Cortex of kidney (tissue), 1 donor: ENCODE results near the gene SLC4A8.
"Not testable (repeated sequence)": the region's sequence is repeated elsewhere in the genome, so short reads cannot be mapped to it uniquely, and the experiment has no call there.

Source experiments
- DNase-seq: peaks from one replicate; lab custom pipeline; 2025; lab: John Stamatoyannopoulos, UW

Gene SLC4A8

DNA sequence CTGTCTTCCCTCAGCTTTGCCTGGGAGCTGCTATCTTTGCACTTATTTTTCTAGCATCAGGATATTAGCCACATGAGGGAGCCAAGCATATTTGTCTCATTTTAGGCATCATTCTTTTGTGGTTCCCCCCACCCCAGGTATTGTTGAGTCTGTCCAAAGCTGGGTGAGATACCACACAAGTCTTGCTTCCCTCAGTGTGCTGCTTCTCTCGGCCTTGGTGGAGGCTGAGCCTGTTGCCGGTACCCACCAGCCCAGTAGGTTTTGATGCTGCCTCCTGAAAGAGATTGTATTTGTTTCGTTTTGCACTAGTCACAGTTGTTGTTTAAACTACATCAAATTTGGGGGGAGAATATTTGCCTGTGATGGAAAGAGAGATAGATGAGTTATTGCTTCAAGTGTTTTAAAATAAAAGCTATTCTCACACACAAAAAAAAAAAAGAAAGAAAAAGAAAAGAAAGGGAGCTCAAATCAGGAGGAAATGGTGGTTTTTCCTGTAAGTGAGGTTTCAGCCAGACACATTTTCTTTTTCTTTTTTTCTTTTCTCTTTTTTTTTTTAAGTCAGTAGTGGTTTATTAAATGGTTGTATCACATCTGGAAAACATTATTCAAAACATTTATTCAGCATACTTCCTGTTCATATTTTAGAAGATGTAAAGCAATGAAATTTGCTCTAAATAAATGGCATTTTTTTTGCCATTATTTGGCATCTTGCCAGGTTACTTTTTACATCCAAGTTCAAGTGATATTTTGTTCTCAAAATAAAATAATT is 58.5 kb downstream of the SLC4A8 start:
- no peak for DNase-seq

DNA sequence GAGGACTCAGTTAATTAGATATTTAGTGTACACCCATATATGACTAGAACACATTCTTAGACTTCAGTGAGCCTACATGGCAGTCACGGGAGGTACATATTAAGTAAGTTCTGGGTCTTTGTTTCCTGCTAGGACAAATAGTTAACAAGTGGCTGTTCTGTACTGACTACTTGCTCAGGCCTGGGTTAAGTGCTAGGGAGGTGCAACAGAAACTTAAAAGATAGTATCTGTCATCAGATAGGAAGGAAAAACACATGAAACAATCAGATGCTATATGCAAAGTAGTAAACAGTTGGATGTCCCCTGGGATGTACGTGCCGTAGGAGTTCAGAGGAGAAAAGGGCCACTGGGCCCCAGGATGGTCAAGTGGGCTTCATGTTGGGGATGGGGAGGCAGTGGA is 59.5 kb downstream of the SLC4A8 start:
- DNase-seq: no peak

DNA sequence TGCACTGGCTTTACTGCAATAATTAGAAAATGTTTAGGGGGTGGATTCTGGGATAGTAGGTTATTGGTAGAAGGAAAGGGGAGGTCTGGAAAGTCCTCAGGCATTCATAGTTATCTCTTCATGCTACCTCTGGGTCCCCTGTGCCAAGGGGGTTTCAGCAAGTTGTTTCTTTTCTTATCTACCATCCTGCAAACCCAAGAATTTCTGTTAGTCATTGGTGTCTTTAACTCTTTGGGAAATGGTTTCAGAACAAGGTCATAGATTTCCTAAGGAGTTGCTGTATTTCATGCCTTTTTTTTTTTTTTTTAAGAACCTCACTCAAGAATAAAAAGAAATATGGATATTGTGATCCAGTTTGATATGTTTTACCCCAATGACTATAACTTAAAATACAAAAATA is 63.6 kb downstream of the SLC4A8 start:
- no peak for DNase-seq

GRCh38 chr12:51493281-51493680 is 68.7 kb downstream of the SLC4A8 start:
- DNase-seq: no peak

DNA sequence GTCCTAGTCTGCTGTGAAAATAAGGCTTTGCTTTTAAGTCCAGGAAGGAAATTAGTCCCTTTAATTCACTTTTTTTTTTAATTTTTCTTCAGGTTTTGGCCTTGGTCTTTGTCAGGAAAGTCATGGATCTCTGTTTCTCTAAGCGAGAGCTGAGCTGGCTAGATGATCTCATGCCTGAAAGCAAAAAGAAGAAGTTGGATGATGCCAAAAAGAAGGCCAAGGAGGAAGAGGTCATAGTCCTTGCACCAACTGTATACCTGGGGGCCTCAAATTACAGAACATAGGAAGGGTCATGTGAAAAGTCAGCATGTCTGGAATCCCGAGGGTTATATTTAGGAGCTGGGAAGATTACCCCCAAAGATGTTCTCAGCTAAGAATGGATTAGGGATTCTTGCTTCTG is 72.3 kb downstream of the SLC4A8 start:
- DNase-seq: no peak

GRCh38 chr12:51504851-51505250 is 80.2 kb downstream of the SLC4A8 start:
- no peak for DNase-seq

- DNase-seq: no peak
These were observed 80.9 kb downstream of the SLC4A8 start for GRCh38 chr12:51505360-51506105.

GRCh38 chr12:51507178-51507577 is 82.5 kb downstream of the SLC4A8 start:
- DNase-seq: no peak

DNA sequence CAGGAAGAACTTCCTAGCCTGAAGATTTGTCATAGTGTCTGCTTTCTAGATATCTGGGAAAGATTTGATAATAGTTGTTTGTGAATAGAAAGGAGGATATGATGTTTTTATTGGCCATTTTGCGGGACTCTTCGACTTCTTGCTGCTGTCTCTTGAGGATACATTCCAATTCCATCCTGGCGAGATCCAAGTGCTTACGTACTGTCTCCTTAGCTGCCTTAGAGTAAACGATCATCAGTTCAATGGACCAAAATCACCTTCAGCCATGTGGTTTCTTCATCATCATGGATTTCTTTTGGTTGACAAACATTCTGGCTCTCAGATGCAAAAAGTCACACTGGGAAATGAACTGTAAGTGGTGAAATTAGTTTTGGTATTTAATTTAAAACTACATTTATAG is 83.7 kb downstream of the SLC4A8 start:
- no peak for DNase-seq

DNA sequence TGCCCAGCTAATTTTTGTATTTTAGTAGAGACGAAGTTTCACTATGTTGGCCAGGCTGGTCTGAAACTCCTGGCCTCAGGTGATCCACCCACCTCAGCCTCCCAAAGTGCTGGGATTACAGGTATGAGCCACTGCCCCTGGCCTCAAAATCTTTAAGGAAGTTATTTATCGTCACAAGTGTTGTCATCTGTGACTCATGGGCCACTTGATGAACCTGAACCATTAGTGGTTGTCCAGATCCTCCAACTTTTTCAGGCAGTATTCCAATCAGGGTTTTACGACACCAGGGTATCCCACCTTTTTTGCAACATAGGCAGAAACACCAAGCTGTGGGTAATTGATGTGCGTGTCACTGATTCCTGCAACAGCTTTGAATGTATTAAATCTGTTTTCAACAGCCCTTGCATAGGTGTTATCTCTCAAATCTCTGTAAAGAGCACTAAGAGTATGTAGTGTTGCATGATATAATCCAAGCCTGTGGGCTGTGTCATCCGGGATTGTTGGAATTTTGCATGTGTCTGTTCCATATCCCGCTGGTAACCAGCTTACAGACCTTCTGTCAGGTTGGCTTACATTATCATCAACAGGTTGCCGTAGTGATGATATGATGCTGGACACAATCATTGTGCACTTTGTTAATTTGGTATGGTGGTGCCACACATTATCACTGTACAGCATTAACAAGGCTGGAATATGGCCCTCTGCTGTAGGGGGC is 87.1 kb downstream of the SLC4A8 start:
- DNase-seq: no peak

DNA sequence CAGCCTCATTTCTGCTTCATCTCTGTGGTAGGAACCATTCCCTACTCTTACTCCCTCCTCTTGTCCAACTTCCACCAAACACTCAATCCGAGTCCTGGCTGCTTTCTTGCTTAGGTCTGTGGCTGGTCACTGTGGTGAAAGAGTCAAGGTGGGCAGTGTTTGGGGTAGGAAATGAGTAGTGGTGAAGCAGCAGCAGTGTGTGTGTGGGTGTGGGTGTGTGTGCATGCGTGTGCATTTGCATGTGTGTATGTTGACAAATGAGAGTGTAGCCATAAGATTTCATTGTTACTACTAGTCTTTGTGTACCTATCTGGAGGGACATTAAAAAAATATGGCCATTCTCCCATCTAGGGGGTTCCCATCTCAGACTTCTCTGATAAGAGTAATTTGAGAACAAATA is 87.8 kb downstream of the SLC4A8 start:
- no peak for DNase-seq

DNA sequence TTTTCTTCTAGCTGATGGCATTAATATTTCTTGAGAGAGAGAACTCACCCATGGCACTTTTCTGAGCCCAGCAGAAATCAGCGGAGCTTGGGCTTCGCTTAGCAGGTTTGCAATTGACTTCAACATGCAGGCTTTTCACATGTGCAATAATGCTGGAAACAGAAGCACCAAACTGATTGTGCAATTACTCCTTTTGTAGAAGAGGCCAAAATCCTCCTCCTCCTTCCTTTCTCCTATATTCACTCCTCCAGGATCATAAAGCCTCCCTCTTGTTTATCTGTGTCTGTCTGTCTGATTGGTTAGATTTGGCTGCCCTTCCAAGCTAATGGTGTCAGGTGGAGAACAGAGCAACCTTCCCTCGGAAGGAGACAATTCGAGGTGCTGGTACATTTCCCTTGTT is 90.4 kb downstream of the SLC4A8 start:
- DNase-seq: not testable (repeated sequence)

DNA sequence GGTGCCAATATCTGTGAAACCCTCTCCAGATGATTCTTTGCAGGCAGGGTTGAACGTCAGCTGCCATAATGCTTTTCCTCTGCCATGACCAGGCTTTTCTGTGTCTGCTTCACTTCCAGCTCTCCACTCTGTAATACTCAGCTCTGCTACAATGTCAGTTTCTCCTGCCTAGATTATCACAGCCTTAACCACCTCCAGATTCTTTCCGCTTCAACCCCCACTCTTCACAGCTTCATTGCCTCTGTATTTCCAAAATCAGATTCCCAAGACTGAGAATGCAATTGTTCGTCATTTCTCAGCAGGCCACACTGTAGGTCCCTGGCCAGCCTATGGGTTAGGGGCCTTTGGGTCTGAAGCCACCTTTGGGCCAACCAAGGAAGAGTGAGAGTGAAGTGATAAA is 92.7 kb downstream of the SLC4A8 start:
- no peak for DNase-seq

DNA sequence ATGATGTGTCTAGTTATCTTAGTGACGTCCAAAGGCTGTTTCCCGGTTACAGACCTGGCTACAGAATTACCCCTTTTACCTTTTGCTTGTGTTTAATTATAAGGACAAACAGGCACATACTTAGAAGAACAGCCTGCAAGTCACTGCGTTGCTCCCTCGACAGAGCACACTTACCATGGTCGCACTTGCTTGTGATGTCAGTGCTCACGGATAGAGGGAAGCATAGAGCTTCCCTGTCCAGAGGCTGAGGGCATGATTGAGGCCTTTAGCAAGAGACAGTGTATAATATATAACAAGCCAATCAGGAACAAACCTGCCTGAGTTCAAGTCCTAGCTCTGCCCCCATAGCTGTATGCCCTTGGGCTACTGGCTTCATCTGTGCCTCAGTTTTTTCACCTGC is 93.2 kb downstream of the SLC4A8 start:
- DNase-seq: no peak

DNA sequence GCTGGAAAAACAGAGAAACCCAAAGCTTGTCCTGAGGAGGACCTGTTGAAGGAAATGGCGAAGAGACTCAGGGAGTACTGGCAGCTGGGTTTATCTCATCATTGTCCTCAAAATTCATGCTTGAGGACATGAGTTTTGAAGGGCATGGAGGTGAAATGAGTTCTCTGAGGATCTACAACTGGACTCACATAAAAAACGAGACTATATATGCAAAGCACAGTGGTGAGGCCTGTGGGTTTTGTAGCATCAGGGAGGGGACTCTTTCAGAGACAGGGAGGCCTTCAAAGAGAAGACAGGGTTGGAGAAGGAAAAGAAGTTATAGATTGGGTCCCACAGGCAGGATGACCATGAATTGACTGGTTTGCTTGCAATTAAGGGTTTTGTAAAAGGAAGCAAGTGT is 95.1 kb downstream of the SLC4A8 start:
- no peak for DNase-seq

DNA sequence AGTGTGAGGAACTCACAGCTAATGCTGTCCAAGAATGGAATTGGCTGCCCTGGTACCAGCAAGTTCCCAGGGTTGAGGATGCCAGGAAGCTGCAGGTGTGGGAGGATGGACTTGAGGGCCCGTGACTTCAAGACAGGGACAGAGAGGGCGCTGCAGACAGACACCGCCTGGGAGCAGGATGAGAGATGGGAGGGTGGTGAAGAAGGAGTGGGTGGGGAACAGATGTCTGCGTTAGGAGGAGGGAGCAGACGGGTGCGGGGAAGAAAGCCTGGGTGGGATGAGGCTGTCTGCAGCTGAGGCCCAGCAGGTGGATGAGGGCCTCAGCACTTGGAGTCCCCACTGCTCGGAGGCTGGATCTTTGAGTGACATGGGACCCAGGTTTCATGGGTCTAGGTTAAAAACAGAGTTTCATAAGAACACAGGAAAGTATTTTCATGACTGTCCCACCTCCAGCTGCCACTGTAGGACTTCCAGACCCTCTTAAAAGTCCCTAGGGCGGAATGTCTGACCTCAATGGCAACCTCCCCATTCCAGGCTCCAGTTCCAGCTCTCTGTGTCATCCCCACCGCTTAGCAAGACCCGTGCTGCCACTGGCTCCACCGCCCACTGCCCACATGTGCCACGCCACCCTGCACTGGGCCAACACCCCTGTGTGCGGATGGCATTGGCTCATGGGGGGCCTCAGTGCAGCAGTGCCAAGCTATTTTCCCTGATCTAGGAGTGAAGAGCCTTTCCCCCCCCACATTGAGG is 96.1 kb downstream of the SLC4A8 start:
- DNase-seq: no peak

DNA sequence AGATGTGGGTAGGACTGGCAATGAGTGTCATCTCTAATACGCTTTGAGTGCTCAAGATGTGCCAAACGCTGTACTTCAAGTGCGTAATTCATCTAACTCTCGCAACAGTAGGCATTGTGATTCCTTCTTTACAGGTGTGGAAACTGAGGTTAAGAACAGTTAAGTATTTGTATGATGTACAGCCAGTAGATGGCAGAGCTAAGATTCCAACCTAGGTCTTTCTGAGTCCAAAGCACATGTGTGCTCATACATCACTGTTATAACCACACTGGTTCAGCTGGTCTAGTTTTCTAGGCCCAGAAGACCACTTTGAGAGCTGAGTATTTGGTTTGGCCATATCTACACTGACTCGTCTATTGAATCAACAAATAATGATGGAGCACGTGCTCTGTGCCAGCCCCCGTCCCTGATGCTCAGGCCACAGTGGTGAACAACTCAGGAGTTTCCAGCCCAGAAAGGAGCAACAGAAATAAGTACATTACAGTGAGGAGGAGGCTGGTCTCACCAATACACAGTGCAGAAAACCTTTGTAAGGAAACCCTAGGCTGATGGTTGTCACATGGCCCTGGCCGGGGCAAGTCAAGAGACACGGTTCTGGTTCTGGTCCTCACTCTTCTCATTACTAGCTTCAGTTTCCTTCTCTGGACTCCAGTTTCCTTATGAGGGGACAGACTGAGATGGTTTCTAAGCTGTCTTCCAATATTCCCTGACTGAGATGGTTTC is 97.1 kb downstream of the SLC4A8 start:
- DNase-seq: no peak

GRCh38 chr12:51522696-51523095 is 98.1 kb downstream of the SLC4A8 start:
- DNase-seq: no peak

DNA sequence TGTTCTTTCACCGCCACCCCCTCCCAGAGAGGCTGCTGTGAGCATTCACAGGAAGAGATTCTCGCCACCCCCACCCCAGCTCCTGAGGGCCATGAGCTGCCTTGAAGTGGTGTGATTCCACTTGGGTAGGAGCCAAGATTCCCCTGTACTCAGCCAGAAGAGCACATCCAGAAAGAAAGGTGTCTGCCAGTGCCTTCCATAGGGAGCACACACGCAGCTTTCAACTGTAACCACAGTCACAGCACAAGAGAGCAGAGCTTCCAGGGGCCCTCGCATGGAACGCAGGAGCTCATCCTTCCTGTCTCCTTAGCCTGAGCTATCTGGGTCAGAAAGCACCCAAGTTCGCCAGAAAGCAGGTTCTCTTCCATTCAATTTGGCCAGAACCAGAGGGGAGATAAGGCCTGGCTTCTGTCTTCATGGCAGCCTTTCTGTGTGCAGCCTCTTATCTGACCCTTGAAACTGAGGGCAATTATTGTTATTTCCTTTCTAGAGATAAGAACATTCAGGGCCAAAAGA is 99.8 kb downstream of the SLC4A8 start:
- DNase-seq: no peak

- no peak for DNase-seq
These were observed 100.9 kb downstream of the SLC4A8 start for GRCh38 chr12:51525518-51525917.

DNA sequence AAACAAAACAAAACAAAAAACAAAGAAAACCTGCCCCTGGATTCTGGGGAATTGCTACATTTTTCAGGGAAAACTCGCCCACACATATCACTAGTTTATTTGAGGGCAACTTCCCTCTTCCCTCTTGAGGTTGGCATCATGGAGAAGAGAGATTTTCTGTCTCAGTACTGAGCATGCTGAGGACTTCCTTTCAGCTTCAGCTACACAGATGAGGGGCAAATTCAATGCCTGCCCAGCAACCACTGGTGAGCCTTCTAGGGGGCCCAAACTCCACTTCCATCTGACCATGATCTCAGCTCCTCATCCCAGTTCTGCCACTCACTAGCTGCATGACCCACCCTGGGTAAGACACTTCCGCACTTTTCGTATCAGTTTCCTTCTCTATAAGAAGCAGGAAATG is 103.3 kb downstream of the SLC4A8 start:
- DNase-seq: no peak
